PC-9 (cell line): Measurements from ENCODE around the gene MEI4. TPM values are rescaled to one million over a fixed set of nuclear protein-coding genes. Genes with fewer than 3 reads are reported as not detected.
"Not testable (repeated sequence)": the region's sequence is repeated elsewhere in the genome, so short reads cannot be mapped to it uniquely, and the experiment has no call there.

Experiments used
- BruUV-seq: library from RNA; stranded (reverse); fragments of 400-500 nt; replicated peaks from 2 replicates; lab custom pipeline; 2021; lab: Mats Ljungman, UMichigan
- CTCF ChIA-PET: fragments of 300-600 bp; sonication (Branson Sonifier 250); formaldehyde crosslinking; loops from one replicate; lab custom pipeline; 2022; ENCODE audit warnings: antibody characterized with exemption; lab: Charles Lee
- POLR2A ChIA-PET: fragments of 300-600 bp; sonication (Branson Sonifier 250); formaldehyde crosslinking; loops from one replicate; lab custom pipeline; 2022; ENCODE audit warnings: antibody characterized with exemption; ENCODE audit not compliant: unreplicated experiment; lab: Charles Lee
- DNase-seq, 2 experiments: peaks; one replicate each; pipeline versions ENCODE4 v3.0.0 to v3.0.0-alpha.2; 2015 to 2022; ENCODE audit warnings: mixed read lengths in 1 of 2
- H2AFZ ChIP-seq: fragments of 200-600 bp; sonication (generic); 2 replicates; pipeline ENCODE4 v1.8.1; 2017; ENCODE audit warnings: antibody characterized with exemption
- H3F3A ChIP-seq: fragments of 200-600 bp; sonication (generic); 2 replicates; pipeline ENCODE4 v1.8.1; 2017; ENCODE audit warnings: antibody characterized with exemption, mild to moderate bottlenecking, low read depth; ENCODE audit not compliant: insufficient read depth
- H3K27ac ChIP-seq: fragments of 200-600 bp; sonication (generic); 2 replicates; pipeline ENCODE4 v1.6.1; 2016; ENCODE audit warnings: mixed run types
- H3K27me3 ChIP-seq: fragments of 200-600 bp; sonication (generic); 2 replicates; pipeline ENCODE4 v1.6.1; 2016; ENCODE audit warnings: low read depth, mixed run types; ENCODE audit not compliant: insufficient read depth
- H3K36me3 ChIP-seq: fragments of 200-600 bp; sonication (generic); 2 replicates; pipeline ENCODE4 v1.6.1; 2016; ENCODE audit warnings: low read depth, mixed run types
- H3K4me1 ChIP-seq: fragments of 200-600 bp; sonication (generic); replicated peaks from 2 replicates; pipeline ENCODE4 v1.6.1; 2016; ENCODE audit warnings: mixed run types; ENCODE audit not compliant: insufficient read depth
- H3K4me2 ChIP-seq: fragments of 200-600 bp; sonication (generic); 2 replicates; pipeline ENCODE4 v1.6.1; 2017; ENCODE audit warnings: mixed run types
- H3K4me3 ChIP-seq: fragments of 200-600 bp; sonication (generic); 2 replicates; pipeline ENCODE4 v1.6.1; 2016; ENCODE audit warnings: mixed run types
- H3K79me2 ChIP-seq: fragments of 200-600 bp; sonication (generic); 2 replicates; pipeline ENCODE4 v1.6.1; 2017; ENCODE audit warnings: low read depth, mixed run types
- H3K9me2 ChIP-seq: fragments of 200-600 bp; sonication (generic); 2 replicates; pipeline ENCODE4 v1.8.1; 2017; ENCODE audit warnings: mild to moderate bottlenecking; ENCODE audit not compliant: insufficient read depth
- H3K9me3 ChIP-seq: fragments of 200-600 bp; sonication (generic); 2 replicates; pipeline ENCODE4 v1.8.1; 2016; ENCODE audit warnings: low read depth; ENCODE audit not compliant: insufficient read depth
- H4K20me1 ChIP-seq: fragments of 200-600 bp; sonication (generic); 2 replicates; pipeline ENCODE4 v1.8.1; 2017; ENCODE audit not compliant: insufficient read depth
- EZH2 ChIP-seq: fragments of 200-600 bp; sonication (generic); IDR thresholded peaks from 2 replicates; pipeline ENCODE4 v1.8.0; 2017; ENCODE audit warnings: antibody characterized with exemption, low read depth
- intact Hi-C: fragments of 100-400 bp; cut with micrococcal nuclease; formaldehyde crosslinking; loops from one replicate; pipeline ENCODE4 v1.10.0; 2022; ENCODE audit not compliant: unreplicated experiment
- total RNA-seq: library from RNA; stranded (reverse); gene quantifications from 2 replicates; pipeline ENCODE4 v1.2.3, GENCODE V29; 2021
- TF ChIP-seq, protein P1 (sequence below): fragments of 200-600 bp; sonication (generic); conservative IDR thresholded peaks from 2 replicates; pipeline ENCODE4 v1.6.1; 2017; ENCODE audit warnings: mixed run types, antibody characterized with exemption, mild to moderate bottlenecking, moderate library complexity

MEI4 gene
- total RNA-seq, 1 experiment from 2014 or later = not detected

DNA sequence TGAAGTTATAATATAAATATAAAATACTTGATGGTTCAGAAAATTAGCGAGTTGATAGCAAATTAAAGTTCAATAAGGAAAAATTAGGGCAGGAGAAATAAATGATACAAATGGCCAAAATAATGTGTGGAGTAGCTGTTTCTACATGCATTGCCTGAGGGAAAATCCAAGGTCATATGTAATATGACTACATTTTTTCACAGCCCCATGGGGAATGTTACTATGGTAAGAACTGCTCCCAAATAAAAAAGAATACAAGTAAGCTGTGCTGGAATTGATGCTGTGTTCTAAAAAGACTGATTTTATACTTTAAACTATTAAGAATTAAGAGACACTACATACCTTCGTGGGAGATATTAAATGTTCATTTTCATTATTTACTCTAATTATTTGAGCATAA is 34.1 kb downstream of the MEI4 start:
- CTCF ChIA-PET = no interaction called here
- Histone ChIP-seq H3K4me1 (no peaks in the 10 kb centered on the region), H3K9me2 (no peaks in the 10 kb centered on the region), H3K4me2 (no peak overlapping the region), H3K36me3 (no peaks in the 10 kb centered on the region), H3F3A (no peaks in the 10 kb centered on the region), H3K27ac (no peak overlapping the region), H2AFZ (no peak overlapping the region), H3K4me3 (no peak overlapping the region), H3K27me3 (no peaks in the 10 kb centered on the region), H4K20me1 (no peaks in the 10 kb centered on the region), H3K9me3 (no peaks in the 10 kb centered on the region), H3K79me2 (no peaks in the 10 kb centered on the region)
- POLR2A ChIA-PET = no interaction called here
- no TSS peak for BruUV-seq
- intact Hi-C loops = no loop called here
- no peak for TF ChIP-seq EZH2
- TF ChIP-seq, protein P1, sequence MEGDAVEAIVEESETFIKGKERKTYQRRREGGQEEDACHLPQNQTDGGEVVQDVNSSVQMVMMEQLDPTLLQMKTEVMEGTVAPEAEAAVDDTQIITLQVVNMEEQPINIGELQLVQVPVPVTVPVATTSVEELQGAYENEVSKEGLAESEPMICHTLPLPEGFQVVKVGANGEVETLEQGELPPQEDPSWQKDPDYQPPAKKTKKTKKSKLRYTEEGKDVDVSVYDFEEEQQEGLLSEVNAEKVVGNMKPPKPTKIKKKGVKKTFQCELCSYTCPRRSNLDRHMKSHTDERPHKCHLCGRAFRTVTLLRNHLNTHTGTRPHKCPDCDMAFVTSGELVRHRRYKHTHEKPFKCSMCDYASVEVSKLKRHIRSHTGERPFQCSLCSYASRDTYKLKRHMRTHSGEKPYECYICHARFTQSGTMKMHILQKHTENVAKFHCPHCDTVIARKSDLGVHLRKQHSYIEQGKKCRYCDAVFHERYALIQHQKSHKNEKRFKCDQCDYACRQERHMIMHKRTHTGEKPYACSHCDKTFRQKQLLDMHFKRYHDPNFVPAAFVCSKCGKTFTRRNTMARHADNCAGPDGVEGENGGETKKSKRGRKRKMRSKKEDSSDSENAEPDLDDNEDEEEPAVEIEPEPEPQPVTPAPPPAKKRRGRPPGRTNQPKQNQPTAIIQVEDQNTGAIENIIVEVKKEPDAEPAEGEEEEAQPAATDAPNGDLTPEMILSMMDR = no peak
- DNase-seq = no peak

DNA sequence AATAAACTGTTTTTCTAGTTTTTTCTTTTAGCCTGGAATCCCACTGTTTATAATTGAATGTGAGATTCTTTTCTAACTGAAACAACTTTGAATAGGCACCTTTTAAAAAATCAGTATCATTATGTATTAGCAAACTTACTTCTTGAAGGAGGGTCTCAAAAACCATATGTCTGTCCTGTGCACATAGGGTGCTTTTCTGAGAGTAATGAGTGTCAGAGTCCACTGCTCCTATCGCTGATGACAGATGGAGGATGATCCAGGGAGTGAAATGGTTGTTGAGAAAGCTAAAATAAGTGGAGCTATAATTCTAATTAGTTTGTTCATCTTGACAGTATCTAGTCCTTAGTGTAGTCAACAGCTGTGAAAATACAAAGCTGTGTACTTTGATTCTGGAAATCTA is 35.8 kb downstream of the MEI4 start:
- no peak for TF ChIP-seq EZH2
- TF ChIP-seq, protein P1 = no peak
- no peaks in the 10 kb centered on the region for H3K9me2 ChIP-seq
- H3K79me2 ChIP-seq = no peaks in the 10 kb centered on the region
- no peak overlapping the region for H3K27ac ChIP-seq
- no peaks in the 10 kb centered on the region for H3F3A ChIP-seq
- H3K9me3 ChIP-seq = no peaks in the 10 kb centered on the region
- no peak overlapping the region for H3K4me2 ChIP-seq
- no peaks in the 10 kb centered on the region for H3K36me3 ChIP-seq
- H4K20me1 ChIP-seq = no peaks in the 10 kb centered on the region
- ChIA-PET POLR2A (no interaction called here), CTCF (no interaction called here)
- H3K27me3 ChIP-seq = no peaks in the 10 kb centered on the region
- H3K4me3 ChIP-seq = no peak overlapping the region
- intact Hi-C loops = no loop called here
- no peak for DNase-seq
- BruUV-seq = no TSS peak
- H3K4me1 ChIP-seq = no peaks in the 10 kb centered on the region
- no peak overlapping the region for H2AFZ ChIP-seq

GRCh38 chr6:77700095-77700494 is 47.3 kb downstream of the MEI4 start:
- peak in 1 of 2 experiments; percentile 6 for DNase-seq
- intact Hi-C loops = not testable (repeated sequence)

DNA sequence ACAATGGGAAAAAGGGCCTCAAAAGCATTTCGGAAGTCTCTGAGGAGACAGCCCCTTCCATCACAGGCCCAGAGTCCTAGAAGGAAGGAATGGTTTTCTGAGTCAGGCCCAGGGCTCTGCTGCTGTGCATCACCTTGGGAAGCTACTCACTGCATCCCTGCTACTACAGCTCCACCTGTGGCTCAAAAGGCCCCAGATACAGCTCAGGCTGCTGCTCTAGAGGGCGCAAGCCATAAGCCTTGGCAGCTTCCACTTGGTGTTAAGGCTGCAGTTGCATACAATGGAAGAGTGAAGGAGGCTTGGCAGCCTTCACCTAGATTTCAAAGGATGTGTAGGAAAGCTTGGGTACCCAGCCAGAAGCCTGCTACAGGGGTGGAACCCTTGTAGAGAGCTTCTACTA is 54.8 kb downstream of the MEI4 start:
- Histone ChIP-seq H2AFZ (no peak overlapping the region), H3K4me3 (no peak overlapping the region), H3K4me2 (no peak overlapping the region), H3F3A (no peaks in the 10 kb centered on the region), H3K4me1 (no peaks in the 10 kb centered on the region), H3K9me3 (no peaks in the 10 kb centered on the region), H3K9me2 (no peaks in the 10 kb centered on the region), H3K27me3 (no peaks in the 10 kb centered on the region), H4K20me1 (no peaks in the 10 kb centered on the region), H3K27ac (no peak overlapping the region), H3K36me3 (no peaks in the 10 kb centered on the region), H3K79me2 (no peaks in the 10 kb centered on the region)
- POLR2A ChIA-PET = no interaction called here
- no peak for TF ChIP-seq EZH2
- TF ChIP-seq, protein P1 = no peak
- BruUV-seq = no TSS peak
- no peak for DNase-seq
- CTCF ChIA-PET = no interaction called here
- intact Hi-C loops = no loop called here

More at GRCh38 chr6:77700095-77700494, 47.3 kb downstream of the MEI4 start:
- H2AFZ ChIP-seq, H3K36me3 ChIP-seq, H3K9me3 ChIP-seq, H3K9me2 ChIP-seq, H3F3A ChIP-seq, H3K79me2 ChIP-seq, H3K4me1 ChIP-seq, BruUV-seq, H3K27me3 ChIP-seq, H3K4me2 ChIP-seq, H3K4me3 ChIP-seq, H4K20me1 ChIP-seq, CTCF ChIA-PET, H3K27ac ChIP-seq, POLR2A ChIA-PET: not testable (repeated sequence)
